ENCODE results near the gene LRWD1.
A peak's percentile ranks its signal among the peaks of the same experiment; 100 is the strongest.

Gene LRWD1

GRCh38 chr7:102464577-102465280 lies at the start of gene LRWD1, which contains the start of gene ALKBH4:
LRWD1 (plus strand) TSS chr7:102464984; CDS start chr7:102465081, 97 bp downstream.
ALKBH4 (minus strand) TSS chr7:102464863; CDS start chr7:102464836, 27 bp downstream.
- DNase-seq (ENCODE audit: low read depth in 3 of 3), result peak; percentile 91 to 96 (median 92)

DNA sequence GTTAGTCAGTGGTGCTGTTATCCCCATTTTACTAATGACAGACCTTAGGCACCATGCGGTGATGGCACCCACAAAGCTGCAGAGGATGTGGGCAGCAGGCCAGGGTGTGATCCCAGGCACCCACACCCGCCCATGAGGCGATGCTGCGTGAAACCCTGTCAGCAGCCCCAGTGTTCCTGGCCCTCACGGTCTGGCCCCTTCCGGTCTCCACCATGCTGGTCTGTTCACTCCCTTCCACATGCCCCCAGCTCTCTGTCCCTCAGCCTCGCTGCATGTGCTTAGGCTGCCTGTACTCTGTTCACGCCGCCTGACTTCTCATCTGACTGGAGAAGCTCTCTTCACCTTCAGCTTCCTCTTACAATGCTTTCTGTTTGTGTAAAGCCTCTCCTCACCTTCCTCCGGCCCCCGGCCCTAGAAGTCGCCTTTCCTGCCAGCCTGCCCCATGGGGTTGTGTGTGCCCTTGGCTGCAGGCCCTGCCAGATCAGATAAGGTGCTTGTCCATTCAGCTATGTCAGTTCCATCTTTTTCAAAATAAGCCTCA lies 49.0 kb upstream of the LRWD1 start:
- DNase-seq (ENCODE audit: low read depth in 3 of 3), result peak; percentile 26 to 52 (median 52)

GRCh38 chr7:102416406-102416805 lies 48.4 kb upstream of the LRWD1 start:
- DNase-seq (ENCODE audit: low read depth in 3 of 3), result no peak

DNA sequence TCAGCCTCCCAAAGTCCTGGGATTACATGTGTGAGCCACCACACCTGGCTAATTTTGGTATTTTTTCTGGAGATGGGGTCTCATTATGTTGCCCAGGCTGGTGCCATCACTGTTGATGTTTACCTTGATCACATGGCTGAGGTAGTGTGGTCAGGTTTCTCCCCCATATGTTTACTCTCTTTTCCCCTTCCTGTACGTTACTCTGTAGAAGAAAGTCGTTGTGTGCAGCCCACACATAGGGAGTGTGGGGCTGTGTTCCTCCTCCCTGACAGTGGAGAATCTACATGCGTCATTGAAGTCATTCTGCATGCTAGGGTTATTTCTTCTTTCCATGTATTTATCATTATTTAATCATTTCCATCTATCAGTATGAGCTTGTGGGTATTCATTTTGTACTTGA lies 47.7 kb upstream of the LRWD1 start:
- DNase-seq (ENCODE audit: low read depth in 3 of 3), result no peak

DNA sequence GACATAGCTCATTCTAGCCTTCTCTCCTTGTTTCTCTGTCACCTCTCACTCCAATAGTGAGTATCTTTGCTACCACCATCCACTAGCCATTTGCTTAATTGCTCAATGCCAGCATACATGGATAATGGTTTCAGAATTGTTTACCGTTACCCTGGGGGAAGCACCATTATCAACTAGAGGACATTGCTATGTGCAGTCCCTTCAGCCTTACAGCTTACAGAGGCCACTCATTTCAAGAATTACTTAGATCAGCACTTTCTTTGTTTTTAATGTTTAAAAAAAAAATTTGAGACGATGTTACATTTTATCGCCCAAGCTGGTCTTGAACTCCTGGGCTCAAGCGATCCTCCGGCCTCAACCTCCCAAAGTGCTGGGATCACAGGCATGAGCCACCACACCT lies 46.2 kb upstream of the LRWD1 start:
- no peak for DNase-seq (ENCODE audit: low read depth in 3 of 3)

DNA sequence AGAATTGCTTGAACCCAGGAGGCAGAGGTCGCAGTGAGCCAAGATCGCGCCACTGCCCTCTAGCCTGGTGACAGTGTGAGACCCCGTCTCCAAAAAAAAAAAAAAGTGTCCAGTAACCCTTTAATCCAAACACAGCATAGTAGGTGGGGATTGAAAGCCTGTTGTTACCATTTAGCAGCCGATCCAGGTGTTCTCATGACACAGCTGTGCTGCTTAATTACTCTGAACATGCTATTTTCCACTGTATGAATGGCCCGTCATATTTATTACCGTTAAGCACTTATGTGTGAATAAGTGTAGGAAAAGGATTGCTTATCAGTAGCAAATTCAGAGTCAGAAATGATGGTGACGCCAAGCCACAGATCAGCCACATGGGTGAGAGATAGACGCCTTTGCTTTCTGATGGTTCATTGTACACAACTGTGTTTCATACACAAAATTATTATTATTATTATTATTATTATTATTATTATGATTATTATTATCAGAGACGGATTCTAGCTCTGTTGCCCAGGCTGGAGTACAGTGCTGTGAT lies 43.0 kb upstream of the LRWD1 start:
- DNase-seq (ENCODE audit: low read depth in 3 of 3), result no peak

GRCh38 chr7:102424129-102424551 lies 40.6 kb upstream of the LRWD1 start:
- DNase-seq (ENCODE audit: low read depth in 3 of 3), result no peak

- no peak for DNase-seq (ENCODE audit: low read depth in 3 of 3)
Measured at GRCh38 chr7:102424787-102425218, 40.0 kb upstream of the LRWD1 start.

- peak; percentile 61 to 73 (median 67) for DNase-seq (ENCODE audit: low read depth in 3 of 3)
Measured at GRCh38 chr7:102425639-102426267, 39.0 kb upstream of the LRWD1 start.

DNA sequence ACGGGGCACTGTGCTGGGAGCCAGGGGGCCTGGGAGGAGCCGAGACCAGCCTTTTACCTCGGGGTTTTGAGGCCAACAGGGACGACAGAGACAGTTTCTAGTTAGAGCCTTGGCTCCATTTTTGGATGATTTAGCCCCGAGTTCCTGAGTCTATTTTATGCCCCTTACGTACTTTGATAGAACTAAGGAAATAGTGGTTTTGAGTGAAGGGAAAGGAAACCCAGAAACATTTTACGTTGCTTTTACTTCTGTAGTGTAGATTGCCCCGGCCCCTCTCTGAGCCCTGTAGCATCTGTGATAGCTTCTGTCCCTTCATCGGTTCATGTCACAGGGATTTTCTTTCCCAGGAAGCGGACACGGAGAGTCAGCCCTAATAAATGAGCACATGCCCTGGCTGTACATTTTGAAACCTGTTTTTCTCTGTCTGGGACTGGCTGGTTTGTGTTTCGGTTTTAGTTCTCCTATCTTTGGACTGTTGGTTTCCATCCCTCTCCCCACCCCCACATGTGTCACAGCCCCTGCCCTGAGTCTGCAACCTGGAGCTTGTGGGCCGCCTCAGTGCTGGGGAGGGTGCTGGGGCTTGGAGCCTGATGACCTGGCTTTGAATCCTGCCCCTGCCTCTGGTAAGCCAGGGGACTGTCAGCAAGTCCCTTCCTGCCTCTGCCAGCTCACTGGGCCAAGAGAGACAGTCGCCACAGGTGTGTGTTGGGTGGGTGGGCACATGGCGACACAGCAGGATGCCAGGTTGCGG lies 38.3 kb upstream of the LRWD1 start:
- DNase-seq (ENCODE audit: low read depth in 3 of 3), result peak; percentile 59 to 75 (median 72)

- no peak for DNase-seq (ENCODE audit: low read depth in 3 of 3)
Measured at GRCh38 chr7:102427019-102427405, 37.8 kb upstream of the LRWD1 start.

GRCh38 chr7:102429141-102429899 lies 35.5 kb upstream of the LRWD1 start:
- no peak for DNase-seq (ENCODE audit: low read depth in 3 of 3)

DNA sequence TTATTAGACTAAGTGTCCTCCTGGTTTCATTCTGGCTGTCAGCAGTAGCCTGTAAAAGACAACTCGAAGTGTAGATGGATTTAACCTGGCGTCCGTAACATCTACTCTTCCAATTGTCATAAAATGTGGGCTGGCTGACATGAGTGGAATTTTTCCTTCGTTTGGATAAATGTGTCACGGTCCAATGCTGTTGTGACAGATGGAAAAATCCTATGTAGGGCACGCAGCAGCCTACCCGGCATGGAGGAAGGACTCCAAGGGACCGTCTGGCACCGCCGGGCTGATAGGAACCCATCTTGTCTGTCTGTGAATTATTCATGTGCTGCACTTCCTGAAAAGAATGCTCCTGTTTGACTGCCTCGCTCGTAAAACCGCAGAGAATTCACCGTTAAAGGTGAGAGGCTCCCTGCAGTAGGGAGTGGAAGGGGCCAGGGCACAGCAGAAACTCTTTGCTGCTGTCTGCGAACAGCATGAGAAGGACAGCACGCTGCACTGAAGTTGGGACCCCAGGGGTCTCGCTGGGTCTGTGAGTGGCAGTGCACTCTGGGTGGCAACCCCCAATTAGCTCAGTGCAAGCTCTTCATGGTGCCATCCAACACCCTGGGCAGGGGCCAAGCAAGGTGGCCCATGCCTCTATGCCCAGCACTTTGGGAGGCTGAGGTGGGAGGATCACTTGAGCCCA lies 33.0 kb upstream of the LRWD1 start:
- no peak for DNase-seq (ENCODE audit: low read depth in 3 of 3)

DNA sequence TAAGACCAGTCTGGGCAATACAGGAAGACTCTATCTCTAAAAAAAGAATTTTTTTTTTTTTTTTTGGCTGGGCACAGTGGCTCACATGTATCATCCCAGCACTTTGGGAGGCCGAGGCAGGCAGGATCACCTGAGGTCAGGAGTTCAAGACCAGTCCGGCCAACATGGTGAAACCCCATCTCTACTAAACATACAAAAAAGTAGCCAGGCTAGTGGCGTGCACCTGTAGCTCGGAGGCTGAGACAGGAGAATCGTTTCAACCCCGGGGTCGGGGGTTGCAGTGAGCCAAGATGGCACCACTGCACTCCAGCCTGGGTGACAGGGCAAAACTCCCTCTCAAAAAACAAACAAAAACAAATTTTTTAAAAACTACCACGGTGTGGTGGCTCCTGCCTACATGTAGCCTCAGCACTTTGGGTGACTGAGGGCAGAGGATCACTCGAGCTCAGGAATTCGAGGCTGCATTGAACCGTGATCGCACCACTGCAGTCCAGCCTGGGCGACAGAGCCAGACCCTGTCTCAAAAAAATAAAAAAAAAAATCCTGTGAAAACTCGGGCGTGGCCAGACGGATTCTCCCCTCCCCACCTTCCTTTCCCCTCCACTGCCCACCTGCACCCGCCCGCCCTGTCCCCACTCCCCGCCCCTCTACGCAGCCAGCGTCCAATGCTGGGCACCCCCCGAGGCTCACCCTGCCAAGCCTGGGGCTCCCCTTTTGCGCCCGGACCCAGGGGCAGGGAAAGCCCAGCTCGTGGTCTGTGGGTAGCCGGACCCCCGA lies 32.2 kb upstream of the LRWD1 start:
- DNase-seq (ENCODE audit: low read depth in 3 of 3), result no peak

DNA sequence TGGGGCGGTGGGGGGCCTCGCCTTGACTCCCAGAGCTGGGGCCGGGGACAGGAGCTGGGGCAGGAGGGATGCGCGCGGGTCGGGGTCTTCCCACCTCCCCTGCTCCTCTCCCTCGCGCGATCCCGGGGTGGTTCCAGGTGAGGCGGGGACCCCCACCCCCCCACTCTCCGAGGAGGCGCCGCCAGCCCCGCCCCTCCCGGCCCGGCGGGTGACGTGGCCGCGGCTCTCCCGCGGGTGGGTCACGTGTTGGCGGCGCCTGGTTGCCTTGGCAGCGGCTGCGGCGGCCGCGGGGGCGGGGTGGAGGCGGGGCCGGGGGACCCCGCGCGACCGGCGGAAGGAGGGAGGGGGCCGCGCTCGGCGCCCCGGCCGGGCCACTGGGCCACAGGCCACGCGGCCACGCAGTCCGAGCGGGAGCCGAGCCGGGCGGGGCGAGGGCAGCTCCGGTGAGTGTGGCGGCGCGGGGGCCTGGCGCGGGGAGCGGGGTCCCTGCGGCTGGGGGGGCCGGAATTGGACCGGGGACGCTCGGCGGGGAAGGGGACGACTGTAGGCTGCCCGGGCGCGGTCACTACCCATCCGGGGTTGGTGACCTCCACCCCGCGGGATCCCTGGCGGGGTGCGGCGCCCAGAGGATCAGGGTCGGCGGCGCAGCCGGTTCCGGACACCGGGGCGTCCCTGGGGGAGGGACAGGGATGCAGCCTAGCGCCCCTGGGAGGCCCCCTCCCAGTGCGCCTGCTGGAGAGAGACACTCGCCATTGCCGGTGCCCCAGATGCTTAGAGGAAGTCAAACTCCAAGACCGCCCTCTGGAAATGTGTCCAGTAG lies 31.4 kb upstream of the LRWD1 start, which contains the start of gene ORAI2:
ORAI2 (plus strand) TSS at position 357 of the 820 bp plus-strand sequence. CDS start 5,382 bp downstream, outside the sequence.
- DNase-seq (ENCODE audit: low read depth in 3 of 3), result peak; percentile 54 to 80 (median 70)

GRCh38 chr7:102434039-102434486 lies 30.7 kb upstream of the LRWD1 start:
- DNase-seq (ENCODE audit: low read depth in 3 of 3), result no peak

- no peak for DNase-seq (ENCODE audit: low read depth in 3 of 3)
Measured at GRCh38 chr7:102436118-102436517, 28.7 kb upstream of the LRWD1 start.

- no peak for DNase-seq (ENCODE audit: low read depth in 3 of 3)
Measured at GRCh38 chr7:102439963-102440795, 24.6 kb upstream of the LRWD1 start.
